ENCODE measurements around the gene DPP6. TPM values are rescaled to one million over a fixed set of nuclear protein-coding genes. Genes with fewer than 3 reads are reported as not detected.

Gene DPP6
- total RNA-seq, 1 donor from 2014 or later: 1.4 TPM

DNA sequence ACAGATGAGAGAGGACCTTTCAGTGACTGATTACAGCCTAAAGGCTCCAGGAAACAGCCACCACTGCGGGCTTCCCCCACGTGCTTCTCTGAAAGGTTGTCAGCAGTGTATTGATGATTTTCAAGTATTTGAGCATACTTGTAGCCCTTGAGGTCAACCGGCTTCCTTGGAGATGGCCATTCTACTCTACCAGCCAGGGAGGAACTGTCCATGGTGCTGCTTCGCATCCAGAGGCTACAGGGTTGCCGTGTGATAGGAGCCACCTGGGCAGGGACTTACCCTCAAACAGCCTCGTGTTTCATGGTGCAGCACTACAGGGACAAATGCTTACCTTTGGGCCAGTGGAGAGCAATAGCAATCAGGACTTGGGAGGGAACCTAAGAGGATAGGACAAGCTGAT, 179.5 kb downstream of the DPP6 start:
- Mint-ChIP-seq H3K27me3 (ENCODE audit: unreplicated experiment) (no peaks in the 10 kb centered on the region), H3K36me3 (ENCODE audit: low read depth, unreplicated experiment) (no peaks in the 10 kb centered on the region), H3K4me1 (ENCODE audit: unreplicated experiment) (peaks cover 8% of the 10 kb centered on the region), H3K27ac (ENCODE audit: unreplicated experiment) (no peak overlapping the region), H3K9me3 (ENCODE audit: unreplicated experiment) (no peaks in the 10 kb centered on the region), H3K4me3 (ENCODE audit: unreplicated experiment) (no peak overlapping the region)
- peak; percentile 52 for DNase-seq (ENCODE audit: low spot score)
- TF ChIP-seq, protein P1, sequence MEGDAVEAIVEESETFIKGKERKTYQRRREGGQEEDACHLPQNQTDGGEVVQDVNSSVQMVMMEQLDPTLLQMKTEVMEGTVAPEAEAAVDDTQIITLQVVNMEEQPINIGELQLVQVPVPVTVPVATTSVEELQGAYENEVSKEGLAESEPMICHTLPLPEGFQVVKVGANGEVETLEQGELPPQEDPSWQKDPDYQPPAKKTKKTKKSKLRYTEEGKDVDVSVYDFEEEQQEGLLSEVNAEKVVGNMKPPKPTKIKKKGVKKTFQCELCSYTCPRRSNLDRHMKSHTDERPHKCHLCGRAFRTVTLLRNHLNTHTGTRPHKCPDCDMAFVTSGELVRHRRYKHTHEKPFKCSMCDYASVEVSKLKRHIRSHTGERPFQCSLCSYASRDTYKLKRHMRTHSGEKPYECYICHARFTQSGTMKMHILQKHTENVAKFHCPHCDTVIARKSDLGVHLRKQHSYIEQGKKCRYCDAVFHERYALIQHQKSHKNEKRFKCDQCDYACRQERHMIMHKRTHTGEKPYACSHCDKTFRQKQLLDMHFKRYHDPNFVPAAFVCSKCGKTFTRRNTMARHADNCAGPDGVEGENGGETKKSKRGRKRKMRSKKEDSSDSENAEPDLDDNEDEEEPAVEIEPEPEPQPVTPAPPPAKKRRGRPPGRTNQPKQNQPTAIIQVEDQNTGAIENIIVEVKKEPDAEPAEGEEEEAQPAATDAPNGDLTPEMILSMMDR (IDR thresholded peaks at IDR 0.05; ENCODE audit: unreplicated experiment): no peak

DNA sequence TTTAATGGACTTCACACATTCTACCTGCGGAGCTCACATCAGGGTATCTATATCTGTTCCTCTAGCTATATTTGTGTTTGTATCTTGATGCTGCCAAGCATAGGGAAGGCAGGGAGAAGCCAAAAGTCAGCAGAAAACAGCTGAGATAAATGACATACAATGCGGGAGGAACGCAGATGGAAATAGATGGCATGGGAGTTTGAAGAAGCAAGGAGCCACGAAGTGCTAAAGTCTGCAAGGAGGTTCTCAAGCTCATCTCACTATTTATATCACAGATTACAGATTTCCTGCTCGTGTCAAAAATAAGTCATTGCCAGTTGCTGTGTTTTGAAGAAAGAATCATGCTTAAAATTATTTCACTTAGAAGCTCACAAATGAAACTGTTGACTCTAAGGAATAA, 180.5 kb downstream of the DPP6 start:
- no peaks in the 10 kb centered on the region for H3K36me3 Mint-ChIP-seq (ENCODE audit: low read depth, unreplicated experiment)

DNA sequence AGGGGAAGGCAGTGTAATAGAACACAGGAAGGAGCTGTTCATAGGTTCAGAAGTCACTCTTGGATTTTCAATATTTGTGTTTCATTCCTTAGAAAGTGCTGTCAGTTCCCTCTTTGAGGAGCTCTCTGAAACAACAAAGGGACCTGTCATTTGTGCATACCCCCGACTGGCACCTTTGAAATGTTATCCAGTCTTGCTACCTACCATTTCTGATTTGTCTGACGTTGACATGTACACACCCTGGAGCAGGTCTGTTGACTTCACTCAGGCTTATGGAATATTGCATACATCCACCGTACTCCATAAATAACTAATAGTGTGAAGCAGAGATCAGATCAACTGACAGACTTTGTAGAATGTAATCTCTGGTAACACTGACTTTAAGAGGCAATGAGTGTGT, 189.8 kb downstream of the DPP6 start:
- no peaks in the 10 kb centered on the region for H3K4me1 Mint-ChIP-seq (ENCODE audit: unreplicated experiment)
- TF ChIP-seq, protein P1 (IDR thresholded peaks at IDR 0.05; ENCODE audit: unreplicated experiment): no peak
- no peak for DNase-seq (ENCODE audit: low spot score)
- no peak overlapping the region for H3K27ac Mint-ChIP-seq (ENCODE audit: unreplicated experiment)
- no peak overlapping the region for H3K4me3 Mint-ChIP-seq (ENCODE audit: unreplicated experiment)
- H3K9me3 Mint-ChIP-seq (ENCODE audit: unreplicated experiment): no peaks in the 10 kb centered on the region
- H3K36me3 Mint-ChIP-seq (ENCODE audit: low read depth, unreplicated experiment): no peaks in the 10 kb centered on the region
- H3K27me3 Mint-ChIP-seq (ENCODE audit: unreplicated experiment): peaks cover 1% of the 10 kb centered on the region

More for the DNA sequence above, 180.5 kb downstream of the DPP6 start:
- Mint-ChIP-seq H3K9me3 (ENCODE audit: unreplicated experiment) (no peaks in the 10 kb centered on the region), H3K4me1 (ENCODE audit: unreplicated experiment) (peaks cover 10% of the 10 kb centered on the region), H3K4me3 (ENCODE audit: unreplicated experiment) (no peak overlapping the region), H3K27ac (ENCODE audit: unreplicated experiment) (no peak overlapping the region), H3K27me3 (ENCODE audit: unreplicated experiment) (no peaks in the 10 kb centered on the region)
- no peak for DNase-seq (ENCODE audit: low spot score)
- TF ChIP-seq, protein P1 (IDR thresholded peaks at IDR 0.05; ENCODE audit: unreplicated experiment): no peak

DNA sequence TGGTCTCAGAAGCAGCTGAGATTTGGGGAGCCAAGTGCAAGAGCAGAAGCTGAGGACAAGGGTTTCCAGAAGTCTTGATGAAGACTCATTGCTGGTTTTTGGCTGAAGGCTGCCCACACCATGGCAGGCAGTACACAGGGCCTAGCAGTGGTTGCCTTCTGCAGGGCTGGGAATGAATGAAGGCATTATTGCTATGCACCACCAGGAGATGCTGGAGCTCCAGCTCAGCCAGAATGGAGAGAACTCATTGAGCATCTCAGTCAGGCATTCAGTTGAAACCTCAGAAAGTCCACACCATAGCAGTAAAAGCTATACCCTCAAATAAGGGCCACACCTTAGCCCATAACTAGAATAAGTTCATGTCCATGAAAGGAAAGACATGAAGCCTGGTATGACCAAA, 190.5 kb downstream of the DPP6 start:
- DNase-seq (ENCODE audit: low spot score): no peak
- no peak overlapping the region for H3K27ac Mint-ChIP-seq (ENCODE audit: unreplicated experiment)
- H3K9me3 Mint-ChIP-seq (ENCODE audit: unreplicated experiment): no peaks in the 10 kb centered on the region
- H3K4me3 Mint-ChIP-seq (ENCODE audit: unreplicated experiment): no peak overlapping the region
- peaks cover 1% of the 10 kb centered on the region for H3K27me3 Mint-ChIP-seq (ENCODE audit: unreplicated experiment)
- TF ChIP-seq, protein P1 (IDR thresholded peaks at IDR 0.05; ENCODE audit: unreplicated experiment): no peak
- no peaks in the 10 kb centered on the region for H3K4me1 Mint-ChIP-seq (ENCODE audit: unreplicated experiment)
- no peaks in the 10 kb centered on the region for H3K36me3 Mint-ChIP-seq (ENCODE audit: low read depth, unreplicated experiment)

DNA sequence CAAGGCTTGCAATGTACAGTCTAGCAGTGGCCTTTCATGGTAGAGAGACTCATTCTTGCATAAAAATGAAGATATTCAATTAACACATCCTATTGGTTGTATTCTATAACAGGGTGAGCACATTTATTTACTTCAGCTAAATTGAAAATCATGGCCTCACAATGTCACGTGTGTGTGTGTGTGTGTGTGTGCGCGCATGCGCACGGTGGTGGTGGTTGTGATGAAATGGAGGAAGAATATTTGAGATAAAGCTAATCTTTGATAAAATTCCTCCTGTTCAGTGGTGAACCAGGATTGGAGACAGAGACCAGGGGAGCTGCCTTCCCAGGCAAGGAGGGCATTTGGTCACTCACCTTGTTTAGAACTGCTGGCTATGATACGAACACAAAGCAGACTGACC, 199.8 kb downstream of the DPP6 start:
- H3K9me3 Mint-ChIP-seq (ENCODE audit: unreplicated experiment): no peaks in the 10 kb centered on the region

More for the DNA sequence above, 199.8 kb downstream of the DPP6 start:
- Mint-ChIP-seq H3K4me3 (ENCODE audit: unreplicated experiment) (no peak overlapping the region), H3K27me3 (ENCODE audit: unreplicated experiment) (no peaks in the 10 kb centered on the region), H3K4me1 (ENCODE audit: unreplicated experiment) (peaks cover 7% of the 10 kb centered on the region), H3K27ac (ENCODE audit: unreplicated experiment) (no peak overlapping the region), H3K36me3 (ENCODE audit: low read depth, unreplicated experiment) (no peaks in the 10 kb centered on the region)
- DNase-seq (ENCODE audit: low spot score): no peak
- TF ChIP-seq, protein P1 (IDR thresholded peaks at IDR 0.05; ENCODE audit: unreplicated experiment): no peak
